Loucy (cell line): ENCODE measurements around the gene VTCN1.

Source experiments
- H2AFZ ChIP-seq: fragments of 200-600 bp; sonication (generic); 2 replicates; pipeline ENCODE4 v1.6.0; 2016; ENCODE audit warnings: antibody characterized with exemption, mild to moderate bottlenecking, low read length, moderate library complexity
- H3F3A ChIP-seq: fragments of 200-600 bp; 2 replicates; pipeline ENCODE4 v1.6.0; 2016; ENCODE audit warnings: antibody characterized with exemption, low read depth, mild to moderate bottlenecking
- H3K27me3 ChIP-seq: fragments of 200-600 bp; sonication (generic); 2 replicates; pipeline ENCODE4 v1.6.1; 2014; ENCODE audit warnings: low read length, mild to moderate bottlenecking; ENCODE audit not compliant: insufficient read depth, poor library complexity, severe bottlenecking
- H3K36me3 ChIP-seq: fragments of 200-600 bp; sonication (generic); 2 replicates; pipeline ENCODE4 v1.6.1; 2016; ENCODE audit warnings: low read length; ENCODE audit not compliant: insufficient read depth
- H3K4me1 ChIP-seq: fragments of 200-600 bp; sonication (generic); 2 replicates; pipeline ENCODE4 v1.5.1; 2014; ENCODE audit warnings: low read length, mild to moderate bottlenecking; ENCODE audit not compliant: insufficient read depth, poor library complexity, severe bottlenecking
- H3K4me2 ChIP-seq: fragments of 200-600 bp; sonication (generic); 2 replicates; pipeline ENCODE4 v1.6.0; 2014; ENCODE audit warnings: antibody characterized with exemption, low read length, low read depth, mild to moderate bottlenecking; ENCODE audit not compliant: poor library complexity, severe bottlenecking
- H3K4me3 ChIP-seq: fragments of 200-600 bp; sonication (generic); 2 replicates; pipeline ENCODE4 v1.5.1; 2014; ENCODE audit warnings: low read length, mild to moderate bottlenecking, mixed read lengths; ENCODE audit not compliant: poor library complexity, severe bottlenecking
- H3K79me2 ChIP-seq: fragments of 200-600 bp; sonication (generic); 2 replicates; pipeline ENCODE4 v1.6.1; 2014; ENCODE audit warnings: low read length; ENCODE audit not compliant: insufficient read depth
- H3K9ac ChIP-seq: fragments of 200-600 bp; sonication (generic); 2 replicates; pipeline ENCODE4 v1.6.0; 2014; ENCODE audit warnings: mild to moderate bottlenecking, low read depth, low read length, moderate library complexity; ENCODE audit not compliant: poor library complexity, severe bottlenecking
- H3K9me2 ChIP-seq: fragments of 200-600 bp; sonication (generic); replicated peaks from 2 replicates; pipeline ENCODE4 v1.6.1; 2016; ENCODE audit warnings: low read depth, low read length, mixed read lengths
- H3K9me3 ChIP-seq: fragments of 200-600 bp; sonication (generic); 2 replicates; pipeline ENCODE4 v1.6.1; 2014; ENCODE audit warnings: mild to moderate bottlenecking, antibody characterized with exemption, low read length, low read depth; ENCODE audit not compliant: insufficient read depth
- H4K20me1 ChIP-seq: fragments of 200-600 bp; sonication (generic); 2 replicates; pipeline ENCODE4 v1.6.0; 2014; ENCODE audit warnings: antibody characterized with exemption, low read length, mild to moderate bottlenecking; ENCODE audit not compliant: insufficient read depth, poor library complexity, severe bottlenecking
- EZH2phosphoT487 ChIP-seq: fragments of 200-600 bp; IDR thresholded peaks from 2 replicates; pipeline ENCODE4 v1.6.1; 2018; ENCODE audit warnings: antibody characterized with exemption, mild to moderate bottlenecking, moderate library complexity, borderline replicate concordance
- TF ChIP-seq, protein P1 (sequence below): fragments of 200-600 bp; sonication (generic); conservative IDR thresholded peaks from 2 replicates; pipeline ENCODE4 v1.5.1; 2014; ENCODE audit warnings: mild to moderate bottlenecking, antibody characterized with exemption, low read length

VTCN1 gene

DNA sequence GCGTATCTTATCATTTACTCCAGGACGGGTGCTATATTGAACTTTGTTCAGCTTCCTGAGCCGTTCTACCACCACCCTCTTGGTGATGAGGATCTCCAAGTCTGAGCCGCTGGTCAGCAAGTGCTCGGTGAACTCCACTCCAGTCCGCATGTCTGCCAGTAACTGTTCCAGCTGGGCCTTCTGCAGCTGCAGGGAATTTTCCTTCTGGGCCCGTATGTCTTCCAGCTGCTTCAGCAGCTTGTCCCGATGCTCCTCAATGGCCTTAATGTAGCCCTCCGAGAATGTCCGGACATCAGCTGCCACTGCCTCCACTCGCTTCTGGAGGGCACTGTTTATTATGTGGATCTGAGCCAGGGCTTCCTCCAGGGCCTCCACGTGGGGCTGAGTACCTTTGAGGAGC lies 92.6 kb downstream of the VTCN1 start:
- no peaks in the 10 kb centered on the region for H3K9me3 ChIP-seq
- no peak overlapping the region for H2AFZ ChIP-seq
- H4K20me1 ChIP-seq, result no peaks in the 10 kb centered on the region
- H3K4me1 ChIP-seq, result no peaks in the 10 kb centered on the region
- no peak overlapping the region for H3K4me3 ChIP-seq
- H3F3A ChIP-seq, result no peaks in the 10 kb centered on the region
- H3K9ac ChIP-seq, result no peak overlapping the region
- no peak overlapping the region for H3K4me2 ChIP-seq
- H3K79me2 ChIP-seq, result no peaks in the 10 kb centered on the region
- H3K9me2 ChIP-seq, result no peaks in the 10 kb centered on the region
- TF ChIP-seq, protein P1, sequence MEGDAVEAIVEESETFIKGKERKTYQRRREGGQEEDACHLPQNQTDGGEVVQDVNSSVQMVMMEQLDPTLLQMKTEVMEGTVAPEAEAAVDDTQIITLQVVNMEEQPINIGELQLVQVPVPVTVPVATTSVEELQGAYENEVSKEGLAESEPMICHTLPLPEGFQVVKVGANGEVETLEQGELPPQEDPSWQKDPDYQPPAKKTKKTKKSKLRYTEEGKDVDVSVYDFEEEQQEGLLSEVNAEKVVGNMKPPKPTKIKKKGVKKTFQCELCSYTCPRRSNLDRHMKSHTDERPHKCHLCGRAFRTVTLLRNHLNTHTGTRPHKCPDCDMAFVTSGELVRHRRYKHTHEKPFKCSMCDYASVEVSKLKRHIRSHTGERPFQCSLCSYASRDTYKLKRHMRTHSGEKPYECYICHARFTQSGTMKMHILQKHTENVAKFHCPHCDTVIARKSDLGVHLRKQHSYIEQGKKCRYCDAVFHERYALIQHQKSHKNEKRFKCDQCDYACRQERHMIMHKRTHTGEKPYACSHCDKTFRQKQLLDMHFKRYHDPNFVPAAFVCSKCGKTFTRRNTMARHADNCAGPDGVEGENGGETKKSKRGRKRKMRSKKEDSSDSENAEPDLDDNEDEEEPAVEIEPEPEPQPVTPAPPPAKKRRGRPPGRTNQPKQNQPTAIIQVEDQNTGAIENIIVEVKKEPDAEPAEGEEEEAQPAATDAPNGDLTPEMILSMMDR, result no peak
- TF ChIP-seq EZH2phosphoT487, result no peak
- H3K27me3 ChIP-seq, result no peaks in the 10 kb centered on the region
- H3K36me3 ChIP-seq, result no peaks in the 10 kb centered on the region

DNA sequence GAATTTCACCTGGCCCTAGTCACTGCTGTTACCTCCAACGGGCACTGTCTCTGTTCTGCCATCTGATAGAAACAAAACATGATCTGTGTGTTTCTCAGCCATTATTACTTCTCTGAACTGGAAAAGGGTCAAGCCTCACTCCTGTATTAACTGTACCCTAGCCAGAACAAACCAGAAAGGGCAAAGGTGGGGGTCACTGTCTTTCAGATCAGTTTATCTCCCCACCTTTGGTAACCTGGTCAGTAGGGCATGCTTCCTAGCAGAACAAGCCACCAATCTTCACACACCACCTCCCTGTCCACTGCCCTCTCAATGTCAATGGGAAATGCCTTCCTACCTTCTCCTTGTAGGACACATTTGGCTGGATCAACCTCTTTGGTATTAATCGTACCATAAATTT lies 93.0 kb downstream of the VTCN1 start:
- H2AFZ ChIP-seq, result no peak overlapping the region
- no peak overlapping the region for H3K4me2 ChIP-seq
- H3K27me3 ChIP-seq, result no peaks in the 10 kb centered on the region
- no peaks in the 10 kb centered on the region for H4K20me1 ChIP-seq
- H3K36me3 ChIP-seq, result no peaks in the 10 kb centered on the region
- H3K9me3 ChIP-seq, result no peaks in the 10 kb centered on the region
- no peak overlapping the region for H3K4me3 ChIP-seq
- no peaks in the 10 kb centered on the region for H3K9me2 ChIP-seq
- H3F3A ChIP-seq, result no peaks in the 10 kb centered on the region
- no peaks in the 10 kb centered on the region for H3K79me2 ChIP-seq
- no peak overlapping the region for H3K9ac ChIP-seq
- H3K4me1 ChIP-seq, result no peaks in the 10 kb centered on the region
- TF ChIP-seq EZH2phosphoT487, result no peak
- TF ChIP-seq, protein P1, result no peak

DNA sequence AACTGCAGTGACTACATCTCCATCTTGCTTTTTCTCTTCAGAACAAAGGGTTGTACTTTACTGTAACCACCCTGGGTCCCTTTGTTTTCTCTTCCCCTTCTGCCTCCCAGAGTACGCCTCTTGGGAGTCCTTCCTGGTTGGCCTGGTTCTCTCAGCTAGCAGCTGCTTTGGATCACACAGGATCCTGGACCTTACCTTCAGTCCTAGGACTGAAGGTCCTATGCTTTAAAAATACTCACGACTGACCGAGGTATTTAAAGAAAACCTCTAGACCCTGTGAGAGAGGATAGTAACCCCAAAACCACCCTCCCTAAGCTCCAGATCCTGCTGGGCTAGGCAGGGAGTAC lies 94.0 kb downstream of the VTCN1 start:
- H3K36me3 ChIP-seq, result no peaks in the 10 kb centered on the region

More for the DNA sequence above, 94.0 kb downstream of the VTCN1 start:
- no peaks in the 10 kb centered on the region for H3K79me2 ChIP-seq
- no peak overlapping the region for H3K4me3 ChIP-seq
- H3K4me1 ChIP-seq, result no peaks in the 10 kb centered on the region
- no peaks in the 10 kb centered on the region for H4K20me1 ChIP-seq
- no peaks in the 10 kb centered on the region for H3K9me2 ChIP-seq
- H3K4me2 ChIP-seq, result no peak overlapping the region
- no peaks in the 10 kb centered on the region for H3K9me3 ChIP-seq
- H3F3A ChIP-seq, result no peaks in the 10 kb centered on the region
- H3K9ac ChIP-seq, result no peak overlapping the region
- no peaks in the 10 kb centered on the region for H3K27me3 ChIP-seq
- no peak for TF ChIP-seq EZH2phosphoT487
- TF ChIP-seq, protein P1, result no peak
- H2AFZ ChIP-seq, result no peak overlapping the region
